ENCODE measurements around the gene BAZ2A.

BAZ2A gene

GRCh38 chr12:56645717-56646446 is 15.8 kb upstream of the BAZ2A start, which contains the start of gene ATP5F1B:
Gene ATP5F1B (minus strand): TSS chr12:56645984. CDS start chr12:56645963, 21 bp downstream.
- TF ChIP-seq ZBTB7A (IDR thresholded peaks at IDR 0.05; ENCODE audit: low read depth) (no peak), USF1 (IDR thresholded peaks at IDR 0.05) (no peak), REST (IDR thresholded peaks at IDR 0.05; ENCODE audit: low read depth) (peak; percentile 14; the same call in 1 of the 2 replicates), TEAD4 (IDR thresholded peaks at IDR 0.05) (0 out of 2 replicates have a peak, but pooled peaks have one; percentile 12), FOXM1 (IDR thresholded peaks at IDR 0.05; ENCODE audit: borderline replicate concordance, low read depth) (peak; percentile 46; the same call in 1 of the 2 replicates), NFIC (IDR thresholded peaks at IDR 0.05) (no peak), TAF1 (IDR thresholded peaks at IDR 0.05; ENCODE audit: low read depth) (peak; percentile 99), CEBPB (IDR thresholded peaks at IDR 0.05) (no peak), EGR1 (IDR thresholded peaks at IDR 0.05) (no peak), RAD21 (IDR thresholded peaks at IDR 0.05; ENCODE audit: low read depth) (no peak), YY1 (IDR thresholded peaks at IDR 0.05; ENCODE audit: low read depth) (peak; percentile 91), EP300 (IDR thresholded peaks at IDR 0.05; ENCODE audit: borderline replicate concordance) (no peak), CREB1 (IDR thresholded peaks at IDR 0.05; ENCODE audit: low read depth) (peak; percentile 89), TCF12 (IDR thresholded peaks at IDR 0.05; ENCODE audit: low read depth) (peak; percentile 48)
- TF ChIP-seq, protein P1, sequence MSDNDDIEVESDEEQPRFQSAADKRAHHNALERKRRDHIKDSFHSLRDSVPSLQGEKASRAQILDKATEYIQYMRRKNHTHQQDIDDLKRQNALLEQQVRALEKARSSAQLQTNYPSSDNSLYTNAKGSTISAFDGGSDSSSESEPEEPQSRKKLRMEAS (IDR thresholded peaks at IDR 0.05): peak; percentile 78

GRCh38 chr12:56645201-56645716 is 15.1 kb upstream of the BAZ2A start:
- TF ChIP-seq TCF12 (IDR thresholded peaks at IDR 0.05; ENCODE audit: low read depth) (no peak), ZBTB7A (IDR thresholded peaks at IDR 0.05; ENCODE audit: low read depth) (no peak), CREB1 (IDR thresholded peaks at IDR 0.05; ENCODE audit: low read depth) (no peak), TAF1 (IDR thresholded peaks at IDR 0.05; ENCODE audit: low read depth) (no peak), FOXM1 (IDR thresholded peaks at IDR 0.05; ENCODE audit: borderline replicate concordance, low read depth) (no peak)

- TF ChIP-seq YY1 (IDR thresholded peaks at IDR 0.05; ENCODE audit: low read depth) (no peak), REST (IDR thresholded peaks at IDR 0.05; ENCODE audit: low read depth) (no peak), FOXM1 (IDR thresholded peaks at IDR 0.05; ENCODE audit: borderline replicate concordance, low read depth) (no peak), USF1 (IDR thresholded peaks at IDR 0.05) (no peak), CREB1 (IDR thresholded peaks at IDR 0.05; ENCODE audit: low read depth) (no peak), RAD21 (IDR thresholded peaks at IDR 0.05; ENCODE audit: low read depth) (no peak), ZBTB7A (IDR thresholded peaks at IDR 0.05; ENCODE audit: low read depth) (no peak), TCF12 (IDR thresholded peaks at IDR 0.05; ENCODE audit: low read depth) (no peak), NFIC (IDR thresholded peaks at IDR 0.05) (no peak), TAF1 (IDR thresholded peaks at IDR 0.05; ENCODE audit: low read depth) (no peak), TEAD4 (IDR thresholded peaks at IDR 0.05) (no peak), CEBPB (IDR thresholded peaks at IDR 0.05) (no peak), EP300 (IDR thresholded peaks at IDR 0.05; ENCODE audit: borderline replicate concordance) (no peak)
- TF ChIP-seq, protein P1 (IDR thresholded peaks at IDR 0.05): no peak
Measured at GRCh38 chr12:56644654-56645053, 14.5 kb upstream of the BAZ2A start.

- TF ChIP-seq EGR1 (IDR thresholded peaks at IDR 0.05): no peak
- no peak for TF ChIP-seq TAF1 (IDR thresholded peaks at IDR 0.05; ENCODE audit: low read depth)
- TF ChIP-seq USF1 (IDR thresholded peaks at IDR 0.05): no peak
- TF ChIP-seq CREB1 (IDR thresholded peaks at IDR 0.05; ENCODE audit: low read depth): no peak
- no peak for TF ChIP-seq EP300 (IDR thresholded peaks at IDR 0.05; ENCODE audit: borderline replicate concordance)
- TF ChIP-seq TEAD4 (IDR thresholded peaks at IDR 0.05): no peak
- TF ChIP-seq CEBPB (IDR thresholded peaks at IDR 0.05): no peak
- no peak for TF ChIP-seq YY1 (IDR thresholded peaks at IDR 0.05; ENCODE audit: low read depth)
- TF ChIP-seq NFIC (IDR thresholded peaks at IDR 0.05): no peak
- TF ChIP-seq FOXM1 (IDR thresholded peaks at IDR 0.05; ENCODE audit: borderline replicate concordance, low read depth): no peak
- no peak for TF ChIP-seq REST (IDR thresholded peaks at IDR 0.05; ENCODE audit: low read depth)
- TF ChIP-seq, protein P1 (IDR thresholded peaks at IDR 0.05): no peak
- no peak for TF ChIP-seq RAD21 (IDR thresholded peaks at IDR 0.05; ENCODE audit: low read depth)
- TF ChIP-seq TCF12 (IDR thresholded peaks at IDR 0.05; ENCODE audit: low read depth): no peak
- TF ChIP-seq ZBTB7A (IDR thresholded peaks at IDR 0.05; ENCODE audit: low read depth): no peak
Measured at GRCh38 chr12:56641219-56641618, 11.1 kb upstream of the BAZ2A start.

Data from Ishikawa (cell line).